GM18951 (cell line): ENCODE data around the gene EHMT1.

ENCODE experiments used
- POLR2A ChIP-seq: IDR thresholded peaks from 4 replicates; pipeline ENCODE4 v1.6.1; 2011; ENCODE audit warnings: mild to moderate bottlenecking; ENCODE audit not compliant: insufficient read length, insufficient read depth; ENCODE audit errors: extremely low read depth
- in situ Hi-C: fragments of 300-500 bp; cut with MboI; formaldehyde crosslinking; loops from one replicate; pipeline ENCODE4 v1.12.0; 2022; ENCODE audit warnings: low sequenced_read_pairs, mixed read lengths, inconsistent platforms; ENCODE audit not compliant: unreplicated experiment

The EHMT1 gene

GRCh38 chr9:137650259-137650658 lies 31.5 kb downstream of the EHMT1 start:
- in situ Hi-C loops: no loop called here
- TF ChIP-seq POLR2A: no peak

GRCh38 chr9:137650779-137651178 lies 32.0 kb downstream of the EHMT1 start:
- no peak for TF ChIP-seq POLR2A
- in situ Hi-C loops: no loop called here

- no peak for TF ChIP-seq POLR2A
- in situ Hi-C loops: no loop called here
Measured at GRCh38 chr9:137656416-137656815, 37.6 kb downstream of the EHMT1 start.

- in situ Hi-C loops: no loop called here
- no peak for TF ChIP-seq POLR2A
Measured at GRCh38 chr9:137657606-137658005, 38.8 kb downstream of the EHMT1 start.

- in situ Hi-C loops: no loop called here
- TF ChIP-seq POLR2A: no peak
Measured at GRCh38 chr9:137658781-137659180, 40.0 kb downstream of the EHMT1 start.

- TF ChIP-seq POLR2A: no peak
- in situ Hi-C loops: no loop called here
Measured at GRCh38 chr9:137660144-137660543, 41.3 kb downstream of the EHMT1 start.

- in situ Hi-C loops: no loop called here
- no peak for TF ChIP-seq POLR2A
Measured at GRCh38 chr9:137663584-137663983, 44.8 kb downstream of the EHMT1 start.

GRCh38 chr9:137664676-137665075 lies 45.9 kb downstream of the EHMT1 start:
- in situ Hi-C loops: no loop called here
- no peak for TF ChIP-seq POLR2A

GRCh38 chr9:137665226-137665625 lies 46.4 kb downstream of the EHMT1 start:
- in situ Hi-C loops: no loop called here
- no peak for TF ChIP-seq POLR2A

- in situ Hi-C loops: no loop called here
- no peak for TF ChIP-seq POLR2A
Measured at GRCh38 chr9:137665697-137666512, 47.1 kb downstream of the EHMT1 start.

GRCh38 chr9:137666513-137666822 lies 47.7 kb downstream of the EHMT1 start:
- no peak for TF ChIP-seq POLR2A
- in situ Hi-C loops: no loop called here

- in situ Hi-C loops: no loop called here
- no peak for TF ChIP-seq POLR2A
Measured at GRCh38 chr9:137666955-137667670, 48.3 kb downstream of the EHMT1 start.

GRCh38 chr9:137668203-137668602 lies 49.4 kb downstream of the EHMT1 start:
- in situ Hi-C loops: no loop called here
- no peak for TF ChIP-seq POLR2A

GRCh38 chr9:137669261-137669672 lies 50.5 kb downstream of the EHMT1 start:
- in situ Hi-C loops: no loop called here
- no peak for TF ChIP-seq POLR2A
